Ishikawa (cell line): ENCODE data around the gene BMERB1.

Experiments
- CEBPB ChIP-seq: IDR thresholded peaks from 2 replicates; pipeline ENCODE4 v1.6.1; 2012
- EP300 ChIP-seq: IDR thresholded peaks from 2 replicates; pipeline ENCODE4 v1.6.1; 2012; ENCODE audit warnings: borderline replicate concordance
- FOXM1 ChIP-seq: IDR thresholded peaks from 2 replicates; pipeline ENCODE4 v1.6.1; 2012; ENCODE audit warnings: low read depth, borderline replicate concordance
- MAX ChIP-seq: IDR thresholded peaks from 2 replicates; pipeline ENCODE4 v1.6.1; 2012
- NFIC ChIP-seq: IDR thresholded peaks from 2 replicates; pipeline ENCODE4 v1.6.1; 2012
- RAD21 ChIP-seq: IDR thresholded peaks from 2 replicates; pipeline ENCODE4 v1.6.1; 2012; ENCODE audit warnings: low read depth
- TAF1 ChIP-seq: IDR thresholded peaks from 2 replicates; pipeline ENCODE4 v1.6.1; 2012; ENCODE audit warnings: low read depth, mild to moderate bottlenecking
- TCF12 ChIP-seq: IDR thresholded peaks from 2 replicates; pipeline ENCODE4 v1.6.1; 2012; ENCODE audit warnings: low read depth
- TF ChIP-seq, protein P1 (sequence below): IDR thresholded peaks from 2 replicates; pipeline ENCODE4 v1.6.1; 2012
- TF ChIP-seq, protein P2 (sequence below): IDR thresholded peaks from 2 replicates; pipeline ENCODE4 v1.6.1; 2012; ENCODE audit warnings: low read depth, mild to moderate bottlenecking

DNA sequence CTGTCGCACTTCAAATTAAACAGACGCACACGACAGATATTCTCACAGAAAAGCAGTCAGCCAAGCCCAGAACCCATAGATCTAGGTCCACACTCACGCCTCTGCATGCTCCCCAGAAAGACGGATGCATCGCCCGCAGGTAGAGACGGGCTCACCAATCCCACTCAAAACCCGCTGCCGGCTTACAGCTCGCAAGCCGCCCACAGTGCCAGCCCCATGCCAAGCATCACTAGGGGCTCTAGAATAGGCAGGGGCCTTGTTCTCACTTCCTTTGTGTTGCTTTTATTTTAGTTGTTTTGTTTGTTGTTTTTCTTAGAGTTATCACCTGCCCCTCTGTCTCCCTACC, 336 bp upstream of the BMERB1 start:
- TF ChIP-seq CEBPB (no peak), FOXM1 (no peak), MAX (no peak), TAF1 (no peak), NFIC (no peak), RAD21 (no peak), TCF12 (no peak), EP300 (no peak)
- TF ChIP-seq, protein P1, sequence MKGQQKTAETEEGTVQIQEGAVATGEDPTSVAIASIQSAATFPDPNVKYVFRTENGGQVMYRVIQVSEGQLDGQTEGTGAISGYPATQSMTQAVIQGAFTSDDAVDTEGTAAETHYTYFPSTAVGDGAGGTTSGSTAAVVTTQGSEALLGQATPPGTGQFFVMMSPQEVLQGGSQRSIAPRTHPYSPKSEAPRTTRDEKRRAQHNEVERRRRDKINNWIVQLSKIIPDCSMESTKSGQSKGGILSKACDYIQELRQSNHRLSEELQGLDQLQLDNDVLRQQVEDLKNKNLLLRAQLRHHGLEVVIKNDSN = no peak
- TF ChIP-seq, protein P2, sequence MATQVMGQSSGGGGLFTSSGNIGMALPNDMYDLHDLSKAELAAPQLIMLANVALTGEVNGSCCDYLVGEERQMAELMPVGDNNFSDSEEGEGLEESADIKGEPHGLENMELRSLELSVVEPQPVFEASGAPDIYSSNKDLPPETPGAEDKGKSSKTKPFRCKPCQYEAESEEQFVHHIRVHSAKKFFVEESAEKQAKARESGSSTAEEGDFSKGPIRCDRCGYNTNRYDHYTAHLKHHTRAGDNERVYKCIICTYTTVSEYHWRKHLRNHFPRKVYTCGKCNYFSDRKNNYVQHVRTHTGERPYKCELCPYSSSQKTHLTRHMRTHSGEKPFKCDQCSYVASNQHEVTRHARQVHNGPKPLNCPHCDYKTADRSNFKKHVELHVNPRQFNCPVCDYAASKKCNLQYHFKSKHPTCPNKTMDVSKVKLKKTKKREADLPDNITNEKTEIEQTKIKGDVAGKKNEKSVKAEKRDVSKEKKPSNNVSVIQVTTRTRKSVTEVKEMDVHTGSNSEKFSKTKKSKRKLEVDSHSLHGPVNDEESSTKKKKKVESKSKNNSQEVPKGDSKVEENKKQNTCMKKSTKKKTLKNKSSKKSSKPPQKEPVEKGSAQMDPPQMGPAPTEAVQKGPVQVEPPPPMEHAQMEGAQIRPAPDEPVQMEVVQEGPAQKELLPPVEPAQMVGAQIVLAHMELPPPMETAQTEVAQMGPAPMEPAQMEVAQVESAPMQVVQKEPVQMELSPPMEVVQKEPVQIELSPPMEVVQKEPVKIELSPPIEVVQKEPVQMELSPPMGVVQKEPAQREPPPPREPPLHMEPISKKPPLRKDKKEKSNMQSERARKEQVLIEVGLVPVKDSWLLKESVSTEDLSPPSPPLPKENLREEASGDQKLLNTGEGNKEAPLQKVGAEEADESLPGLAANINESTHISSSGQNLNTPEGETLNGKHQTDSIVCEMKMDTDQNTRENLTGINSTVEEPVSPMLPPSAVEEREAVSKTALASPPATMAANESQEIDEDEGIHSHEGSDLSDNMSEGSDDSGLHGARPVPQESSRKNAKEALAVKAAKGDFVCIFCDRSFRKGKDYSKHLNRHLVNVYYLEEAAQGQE = no peak
